Lung (tissue), 12 donors: ENCODE data around the gene BCL6. TPM values are rescaled to one million over a fixed set of nuclear protein-coding genes. Genes with fewer than 3 reads are reported as not detected.

Experiments used
- ATAC-seq: fragments of 200-7000 bp; cut with Tn5 transposase; one replicate; pipeline ENCODE4 v1.9.1; 2020; ENCODE audit warnings: moderate number of reproducible peaks; ENCODE audit not compliant: insufficient read depth, low FRiP score
- DNase-seq, 3 donors: peaks; one replicate each; pipeline ENCODE4 v3.0.0-alpha.2; 2013 to 2017
- H3K27ac ChIP-seq, 2 donors: one replicate each; pipeline ENCODE4 v1.5.1; 2013; ENCODE audit warnings: mild to moderate bottlenecking in 2 of 2, moderate library complexity in 2 of 2, control low read depth in 1 of 2, inconsistent platforms in 1 of 2, low read depth in 1 of 2, low read length in 1 of 2
- H3K27me3 ChIP-seq, 3 donors: one replicate each; pipeline ENCODE4 v1.5.1; 2013; ENCODE audit warnings: low read length in 2 of 3; ENCODE audit not compliant: control insufficient read depth in 3 of 3, insufficient read depth in 3 of 3
- H3K36me3 ChIP-seq, 4 donors: one replicate each; pipeline ENCODE4 v1.5.1; 2013; ENCODE audit warnings: low read length in 4 of 4, mild to moderate bottlenecking in 1 of 4, moderate library complexity in 1 of 4; ENCODE audit not compliant: control insufficient read depth in 4 of 4, insufficient read depth in 4 of 4
- H3K4me1 ChIP-seq, 5 donors: one replicate each; pipeline ENCODE4 v1.5.1; 2013; ENCODE audit warnings: low read length in 5 of 5, mild to moderate bottlenecking in 2 of 5, moderate library complexity in 1 of 5; ENCODE audit not compliant: control insufficient read depth in 5 of 5, insufficient read depth in 5 of 5
- H3K4me3 ChIP-seq: one replicate; pipeline ENCODE4 v1.5.1; 2013; ENCODE audit warnings: mild to moderate bottlenecking, control low read depth, moderate library complexity
- H3K9ac ChIP-seq, 2 donors: one replicate each; pipeline ENCODE4 v1.5.1; 2013; ENCODE audit warnings: low read length in 2 of 2, control low read depth in 1 of 2; ENCODE audit not compliant: insufficient read depth in 1 of 2
- H3K9me3 ChIP-seq, 4 donors: one replicate each; pipeline ENCODE4 v1.5.1; 2013; ENCODE audit warnings: low read length in 3 of 4, mild to moderate bottlenecking in 1 of 4, moderate library complexity in 1 of 4; ENCODE audit not compliant: control insufficient read depth in 4 of 4, insufficient read depth in 3 of 4
- WGBS, 2 donors: extraction: QIAGEN DNeasy Blood & Tissue Kit; methylation state at CpG; one replicate each; pipeline ENCODE4 v1.1.7; 2013; 5-methylcytosine and 5-hydroxymethylcytosine counted together
- polyA plus RNA-seq, 2 donors: library from polyadenylated mRNA; stranded (reverse); fragments of 200-250 nt; gene quantifications; one replicate each; pipeline ENCODE4 v1.2.1, GENCODE V29; 2013
- total RNA-seq, 2 donors: library from RNA; depleted of rRNA in 1 of 2; stranded (reverse); fragments of >200 nt in 1 of 2; gene quantifications; one replicate each; pipeline ENCODE4 v1.2.1, GENCODE V29; 2014 to 2021
- TF ChIP-seq, protein P1 (sequence below): IDR thresholded peaks from 2 replicates; pipeline ENCODE4 v1.5.1; 2012; ENCODE audit warnings: mild to moderate bottlenecking; ENCODE audit errors: control extremely low read depth, extremely low read depth
- donor health status: control.
- donor health status: control.
- donor health status: Bipolar disorder and iron deficiency.
- donor health status: healthy.
- donor health status: DM: yes; HTN: yes; CAD: no.

Gene BCL6
- total and polyA plus RNA-seq, 4 donors = 29.4 to 137 (median 76.5) TPM

DNA sequence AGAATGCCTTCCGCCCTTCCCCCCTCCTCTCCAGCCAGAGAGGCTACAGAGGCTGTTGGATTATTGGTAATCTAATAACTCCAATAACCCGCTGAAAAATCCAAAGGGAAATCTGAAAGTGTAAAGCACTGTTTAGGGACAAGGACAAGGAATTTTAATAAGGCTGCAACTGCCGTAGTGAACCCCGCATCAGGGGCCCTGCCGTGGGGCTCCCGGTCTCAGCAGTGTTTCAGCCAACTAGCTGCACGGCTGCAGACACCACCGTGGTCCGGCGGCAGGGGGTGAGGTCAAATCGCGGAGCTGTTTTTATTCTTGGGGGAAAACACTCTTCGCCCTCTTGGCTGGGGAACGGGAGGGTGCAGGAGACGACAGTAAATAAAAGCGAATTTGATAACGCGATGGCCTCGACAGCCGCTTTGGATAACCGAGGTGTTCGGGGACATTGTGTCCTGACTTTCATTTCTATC is 6.1 kb downstream of the BCL6 start:
- H3K4me1 ChIP-seq = peaks cover 8 to 49% (median 14%) of the 10 kb centered on the region in 5 donors
- no peaks in the 10 kb centered on the region for H3K9me3 ChIP-seq
- TF ChIP-seq, protein P1, sequence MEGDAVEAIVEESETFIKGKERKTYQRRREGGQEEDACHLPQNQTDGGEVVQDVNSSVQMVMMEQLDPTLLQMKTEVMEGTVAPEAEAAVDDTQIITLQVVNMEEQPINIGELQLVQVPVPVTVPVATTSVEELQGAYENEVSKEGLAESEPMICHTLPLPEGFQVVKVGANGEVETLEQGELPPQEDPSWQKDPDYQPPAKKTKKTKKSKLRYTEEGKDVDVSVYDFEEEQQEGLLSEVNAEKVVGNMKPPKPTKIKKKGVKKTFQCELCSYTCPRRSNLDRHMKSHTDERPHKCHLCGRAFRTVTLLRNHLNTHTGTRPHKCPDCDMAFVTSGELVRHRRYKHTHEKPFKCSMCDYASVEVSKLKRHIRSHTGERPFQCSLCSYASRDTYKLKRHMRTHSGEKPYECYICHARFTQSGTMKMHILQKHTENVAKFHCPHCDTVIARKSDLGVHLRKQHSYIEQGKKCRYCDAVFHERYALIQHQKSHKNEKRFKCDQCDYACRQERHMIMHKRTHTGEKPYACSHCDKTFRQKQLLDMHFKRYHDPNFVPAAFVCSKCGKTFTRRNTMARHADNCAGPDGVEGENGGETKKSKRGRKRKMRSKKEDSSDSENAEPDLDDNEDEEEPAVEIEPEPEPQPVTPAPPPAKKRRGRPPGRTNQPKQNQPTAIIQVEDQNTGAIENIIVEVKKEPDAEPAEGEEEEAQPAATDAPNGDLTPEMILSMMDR = no peak
- no peak for ATAC-seq
- peak overlapping the region; percentile 96 to 98 for H3K27ac ChIP-seq
- H3K4me3 ChIP-seq = peak overlapping the region; percentile 41
- WGBS, 2 donors = 1 to 2% methylated on average over 22 of the region's 22 CpGs
- no peaks in the 10 kb centered on the region for H3K36me3 ChIP-seq
- no peak for DNase-seq
- no peaks in the 10 kb centered on the region for H3K27me3 ChIP-seq
- H3K9ac ChIP-seq = peak overlapping the region in 1 of 2 donors; percentile 89

DNA sequence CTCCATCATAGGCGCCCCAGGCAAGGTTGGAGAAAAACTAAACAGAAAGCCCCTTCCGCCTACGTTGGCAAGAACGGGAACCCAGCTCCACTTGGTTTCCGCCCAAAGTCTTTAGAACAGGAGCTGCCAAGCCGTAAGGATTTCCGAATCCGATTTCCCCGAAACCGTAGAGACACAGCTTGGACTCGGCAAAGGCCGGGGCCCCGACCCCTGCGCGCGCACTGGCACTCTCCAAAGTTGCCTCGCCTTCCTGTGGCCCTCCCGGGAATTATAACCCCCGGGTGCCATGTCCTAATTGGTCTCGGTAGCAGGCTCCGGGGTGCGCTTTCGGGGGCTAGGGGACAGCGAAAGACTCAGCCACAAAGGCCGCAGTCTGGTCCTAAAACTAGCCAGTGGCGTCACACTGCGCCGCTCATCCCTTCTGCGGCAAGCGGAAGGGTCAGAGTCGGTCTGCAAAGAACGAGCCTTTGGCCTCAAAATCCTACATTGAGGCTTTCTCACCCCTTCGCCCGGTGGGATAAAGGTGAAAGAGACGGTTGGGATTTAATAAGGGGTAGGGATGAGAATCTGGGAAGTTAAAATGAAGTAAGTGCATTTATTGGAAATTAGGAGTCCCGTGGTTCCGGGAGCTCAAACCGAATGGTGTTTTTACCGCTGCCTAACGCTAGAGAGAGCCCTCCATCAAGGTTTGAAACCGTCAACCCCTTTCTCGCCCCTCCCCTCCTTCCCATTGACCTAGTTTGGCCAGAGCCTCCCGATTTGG is 6.8 kb downstream of the BCL6 start:
- Histone ChIP-seq H3K4me1 (peaks cover 8 to 49% (median 14%) of the 10 kb centered on the region in 5 donors), H3K27me3 (no peaks in the 10 kb centered on the region), H3K9ac (peak overlapping the region; percentile 73 to 83), H3K36me3 (peaks cover 0 to 4% (median 1%) of the 10 kb centered on the region in 4 donors), H3K4me3 (peak overlapping the region; percentile 14), H3K27ac (peak overlapping the region; percentile 96 to 98), H3K9me3 (no peaks in the 10 kb centered on the region)
- DNase-seq = peak; percentile 94 to 99 (median 99)
- ATAC-seq = peak; percentile 43
- 1% methylated on average over 43 of the region's 43 CpGs for WGBS, 2 donors
- TF ChIP-seq, protein P1 = peak; percentile 76

DNA sequence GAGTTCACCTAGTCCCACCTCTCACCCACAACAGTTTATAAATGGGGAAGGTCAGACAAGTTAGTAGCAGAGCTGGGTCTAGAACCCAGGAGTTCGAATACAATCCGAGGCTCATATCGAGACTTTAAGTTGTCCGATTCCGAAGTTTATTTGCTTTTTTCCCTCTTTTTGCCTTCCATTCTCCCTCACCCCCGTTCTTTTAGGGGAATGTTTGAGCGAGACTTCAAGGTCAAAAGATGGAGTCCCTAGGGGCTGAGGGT is 7.3 kb downstream of the BCL6 start:
- H3K4me3 ChIP-seq = peak overlapping the region; percentile 38
- no peaks in the 10 kb centered on the region for H3K9me3 ChIP-seq
- H3K4me1 ChIP-seq = peaks cover 8 to 49% (median 14%) of the 10 kb centered on the region in 5 donors
- ATAC-seq (no peak), DNase-seq (no peak)
- peak overlapping the region; percentile 96 to 98 for H3K27ac ChIP-seq
- H3K27me3 ChIP-seq = no peaks in the 10 kb centered on the region
- TF ChIP-seq, protein P1 = no peak
- H3K9ac ChIP-seq = peak overlapping the region; percentile 73 to 83
- H3K36me3 ChIP-seq = peaks cover 0 to 8% (median 1%) of the 10 kb centered on the region in 4 donors
- 1% methylated on average over 7 of the region's 7 CpGs for WGBS, 2 donors
